ENCODE results near the gene COX11. TPM values are rescaled to one million over a fixed set of nuclear protein-coding genes. Genes with fewer than 3 reads are reported as not detected.
A peak's percentile ranks its signal among the peaks of the same experiment; 100 is the strongest.

COX11 gene
- total and polyA plus RNA-seq, 2 of the 13 experiments (the other 11 are each of a cell fraction or from before 2014, with no cell fraction given) = 103 to 203 TPM

- TF ChIP-seq HMGXB3 (CRISPR knock-in tag; IDR thresholded peaks at IDR 0.05; ENCODE audit: borderline replicate concordance) (peak; percentile 58; the same call in 1 of the 2 replicates), ZNF407 (CRISPR knock-in tag; IDR thresholded peaks at IDR 0.05; ENCODE audit: not compliant biosample characterization) (no peak), MIER3 (CRISPR knock-in tag; IDR thresholded peaks at IDR 0.05; ENCODE audit: borderline replicate concordance) (0 out of 2 replicates have a peak, but pooled peaks have one; percentile 11), MAX (IDR thresholded peaks at IDR 0.05) (peak; percentile 77; the same call in 1 of the 2 replicates), ZNF75D (CRISPR knock-in tag; IDR thresholded peaks at IDR 0.05; ENCODE audit: borderline replicate concordance) (0 out of 2 replicates have a peak, but pooled peaks have one; percentile 17), ZNF616 (CRISPR knock-in tag; IDR thresholded peaks at IDR 0.05; ENCODE audit: low read depth) (no peak; the same call in 1 of the 2 replicates), ZNF362 (CRISPR knock-in tag; IDR thresholded peaks at IDR 0.05; ENCODE audit: borderline replicate concordance) (no peak), FOXO1 (CRISPR knock-in tag; IDR thresholded peaks at IDR 0.05) (no peak; the same call in 1 of the 2 replicates), ARNT (IDR thresholded peaks at IDR 0.05) (no peak), GATA4 (IDR thresholded peaks at IDR 0.05; ENCODE audit: borderline replicate concordance, low read depth) (peak; percentile 69; the same call in 1 of the 2 replicates), EP300 (IDR thresholded peaks at IDR 0.05; ENCODE audit: low read depth in 2 of 2, low read length in 2 of 2) (peak in 1 of 2 experiments; percentile 11; a peak in 1 of 4 replicates), EP300 (CRISPR knock-in tag; IDR thresholded peaks at IDR 0.05; ENCODE audit: borderline replicate concordance) (no peak)
Measured at GRCh38 chr17:54968262-54968987, at the start of gene COX11, which contains the start of gene STXBP4 (continued).
